CD4-positive, CD25-positive, alpha-beta regulatory T cell (primary cell): ENCODE measurements around the gene CFD. TPM values are rescaled to one million over a fixed set of nuclear protein-coding genes. Genes with fewer than 3 reads are reported as not detected.

Experiments
- ATAC-seq, 2 donors: fragments of 150-1000 bp; cut with Tn5 transposase; one replicate each; pipeline ENCODE4 v1.10.0; 2021; ENCODE audit warnings: low read depth in 2 of 2, moderate number of reproducible peaks in 2 of 2, moderate library complexity in 1 of 2
- DNase-seq, 3 donors: peaks; one replicate each; pipeline versions ENCODE4 v3.0.0 to v3.0.0-alpha.2; 2012 to 2022; ENCODE audit warnings: mixed read lengths in 1 of 3
- H3K27ac ChIP-seq: one replicate; pipeline ENCODE4 v1.7.0; 2013; ENCODE audit warnings: mild to moderate bottlenecking, low read length; ENCODE audit not compliant: insufficient read depth, poor library complexity, severe bottlenecking
- H3K27me3 ChIP-seq: one replicate; pipeline ENCODE4 v1.7.0; 2013; ENCODE audit warnings: low read length; ENCODE audit not compliant: control insufficient read depth, insufficient read depth
- H3K36me3 ChIP-seq: one replicate; pipeline ENCODE4 v1.7.0; 2013; ENCODE audit warnings: mild to moderate bottlenecking, low read length, moderate library complexity; ENCODE audit not compliant: control insufficient read depth, insufficient read depth
- H3K4me1 ChIP-seq: 2 replicates; pipeline ENCODE4 v1.7.0; 2013; ENCODE audit warnings: mild to moderate bottlenecking, low read length; ENCODE audit not compliant: insufficient read depth, control insufficient read depth, poor library complexity, severe bottlenecking
- H3K4me3 ChIP-seq: one replicate; pipeline ENCODE4 v1.7.0; 2013; ENCODE audit warnings: low read depth, mild to moderate bottlenecking, low read length, moderate library complexity
- H3K9me3 ChIP-seq, 2 experiments: 1 replicate in 1 of 2; 2 replicates in 1 of 2; pipeline ENCODE4 v1.7.0; 2013; ENCODE audit warnings: low read length in 2 of 2, mild to moderate bottlenecking in 1 of 2, moderate library complexity in 1 of 2; ENCODE audit not compliant: control insufficient read depth in 2 of 2
- H3K27ac Mint-ChIP-seq, 3 donors: one replicate each; pipeline ENCODE4 v1.8.0; 2020 to 2022; ENCODE audit warnings: mild to moderate bottlenecking in 3 of 3, mixed read lengths in 3 of 3, moderate library complexity in 2 of 3
- H3K27me3 Mint-ChIP-seq: one replicate; pipeline ENCODE4 v1.8.0; 2022; ENCODE audit warnings: mild to moderate bottlenecking, mixed read lengths
- H3K36me3 Mint-ChIP-seq: one replicate; pipeline ENCODE4 v1.8.0; 2020; ENCODE audit warnings: mixed read lengths
- H3K4me1 Mint-ChIP-seq, 4 donors: one replicate each; pipeline ENCODE4 v1.8.0; 2020 to 2022; ENCODE audit warnings: mixed read lengths in 4 of 4, mild to moderate bottlenecking in 1 of 4
- H3K4me3 Mint-ChIP-seq, 4 donors: one replicate each; pipeline ENCODE4 v1.8.0; 2020 to 2022; ENCODE audit warnings: mild to moderate bottlenecking in 4 of 4, mixed read lengths in 4 of 4, moderate library complexity in 3 of 4
- H3K9me3 Mint-ChIP-seq, 7 donors: one replicate each; pipeline ENCODE4 v1.8.0; 2020 to 2022; ENCODE audit warnings: mixed read lengths in 7 of 7, mild to moderate bottlenecking in 3 of 7, moderate library complexity in 2 of 7
- polyA plus RNA-seq, 4 donors: library from polyadenylated mRNA; unstranded; fragments of 300-500 nt; fragmentation: Illumina TruSeq; gene quantifications; one replicate each; pipeline ENCODE4 v1.2.3, GENCODE V29; 2021
- total RNA-seq: library from RNA; stranded (reverse); gene quantifications from one replicate; pipeline ENCODE4 v1.2.3, GENCODE V29; 2022

CFD gene
- total and polyA plus RNA-seq, 5 donors from 2014 or later, result 1.9 to 6.4 (median 2.0) TPM

- ATAC-seq (no peak), DNase-seq (no peak)
- H3K36me3 Mint-ChIP-seq, result peaks cover 4% of the 10 kb centered on the region
- no peaks in the 10 kb centered on the region for H3K9me3 Mint-ChIP-seq
- no peaks in the 10 kb centered on the region for H3K4me1 ChIP-seq
- H3K27me3 Mint-ChIP-seq, result no peaks in the 10 kb centered on the region
- H3K9me3 ChIP-seq, result no peaks in the 10 kb centered on the region
- H3K27me3 ChIP-seq, result no peaks in the 10 kb centered on the region
- peak overlapping the region in 1 of 3 donors; percentile 86 for H3K27ac Mint-ChIP-seq
- H3K4me3 ChIP-seq, result no peak overlapping the region
- peaks cover 42% of the 10 kb centered on the region for H3K36me3 ChIP-seq
- peaks cover 0 to 3% (median 0%) of the 10 kb centered on the region in 4 donors for H3K4me1 Mint-ChIP-seq
- no peak overlapping the region for H3K27ac ChIP-seq
- H3K4me3 Mint-ChIP-seq, result no peak overlapping the region
Observed at GRCh38 chr19:879711-880438, 20.4 kb downstream of the CFD start.

GRCh38 chr19:881385-882071, 22.1 kb downstream of the CFD start:
- H3K9me3 ChIP-seq, result no peaks in the 10 kb centered on the region
- no peaks in the 10 kb centered on the region for H3K27me3 ChIP-seq
- Mint-ChIP-seq H3K9me3 (no peaks in the 10 kb centered on the region), H3K4me3 (no peak overlapping the region), H3K27ac (no peak overlapping the region), H3K4me1 (peaks cover 0 to 2% (median 0%) of the 10 kb centered on the region in 4 donors), H3K36me3 (no peaks in the 10 kb centered on the region), H3K27me3 (no peaks in the 10 kb centered on the region)
- ATAC-seq (no peak), DNase-seq (no peak)
- H3K4me1 ChIP-seq, result no peaks in the 10 kb centered on the region
- peaks cover 45% of the 10 kb centered on the region for H3K36me3 ChIP-seq
- H3K27ac ChIP-seq, result no peak overlapping the region
- H3K4me3 ChIP-seq, result no peak overlapping the region

GRCh38 chr19:882871-883497, 23.5 kb downstream of the CFD start:
- Mint-ChIP-seq H3K27me3 (no peaks in the 10 kb centered on the region), H3K9me3 (no peaks in the 10 kb centered on the region), H3K27ac (no peak overlapping the region), H3K4me1 (peaks cover 0 to 8% (median 0%) of the 10 kb centered on the region in 4 donors), H3K4me3 (no peak overlapping the region), H3K36me3 (no peaks in the 10 kb centered on the region)
- Histone ChIP-seq H3K9me3 (no peaks in the 10 kb centered on the region), H3K27me3 (no peaks in the 10 kb centered on the region), H3K4me1 (no peaks in the 10 kb centered on the region), H3K27ac (no peak overlapping the region), H3K4me3 (no peak overlapping the region), H3K36me3 (peaks cover 51% of the 10 kb centered on the region)
- no peak for ATAC-seq
- DNase-seq, result no peak

GRCh38 chr19:883661-884211, 24.3 kb downstream of the CFD start:
- H3K36me3 ChIP-seq, result peaks cover 54% of the 10 kb centered on the region
- H3K9me3 ChIP-seq, result no peaks in the 10 kb centered on the region
- peaks cover 0 to 13% (median 0%) of the 10 kb centered on the region in 4 donors for H3K4me1 Mint-ChIP-seq
- H3K27me3 Mint-ChIP-seq, result no peaks in the 10 kb centered on the region
- no peak overlapping the region for H3K27ac ChIP-seq
- no peak overlapping the region for H3K27ac Mint-ChIP-seq
- H3K27me3 ChIP-seq, result no peaks in the 10 kb centered on the region
- H3K4me1 ChIP-seq, result no peaks in the 10 kb centered on the region
- ATAC-seq (no peak), DNase-seq (no peak)
- H3K9me3 Mint-ChIP-seq, result no peaks in the 10 kb centered on the region
- no peaks in the 10 kb centered on the region for H3K36me3 Mint-ChIP-seq
- H3K4me3 ChIP-seq, result no peak overlapping the region
- H3K4me3 Mint-ChIP-seq, result no peak overlapping the region

- Mint-ChIP-seq H3K27me3 (no peaks in the 10 kb centered on the region), H3K27ac (no peak overlapping the region), H3K36me3 (no peaks in the 10 kb centered on the region), H3K4me1 (peaks cover 0 to 22% (median 0%) of the 10 kb centered on the region in 4 donors), H3K4me3 (no peak overlapping the region), H3K9me3 (no peaks in the 10 kb centered on the region)
- no peaks in the 10 kb centered on the region for H3K27me3 ChIP-seq
- no peak for DNase-seq
- H3K4me3 ChIP-seq, result no peak overlapping the region
- no peaks in the 10 kb centered on the region for H3K9me3 ChIP-seq
- H3K27ac ChIP-seq, result no peak overlapping the region
- no peaks in the 10 kb centered on the region for H3K4me1 ChIP-seq
- ATAC-seq, result no peak
- peaks cover 60% of the 10 kb centered on the region for H3K36me3 ChIP-seq
Observed at GRCh38 chr19:884420-885211, 25.2 kb downstream of the CFD start.

- no peaks in the 10 kb centered on the region for H3K9me3 Mint-ChIP-seq
- peaks cover 2% of the 10 kb centered on the region for H3K4me1 ChIP-seq
- no peak overlapping the region for H3K27ac Mint-ChIP-seq
- H3K9me3 ChIP-seq, result no peaks in the 10 kb centered on the region
- DNase-seq (no peak), ATAC-seq (no peak)
- H3K27me3 ChIP-seq, result no peaks in the 10 kb centered on the region
- no peaks in the 10 kb centered on the region for H3K27me3 Mint-ChIP-seq
- no peaks in the 10 kb centered on the region for H3K36me3 Mint-ChIP-seq
- no peak overlapping the region for H3K27ac ChIP-seq
- H3K4me3 Mint-ChIP-seq, result no peak overlapping the region
- H3K4me1 Mint-ChIP-seq, result peaks cover 0 to 32% (median 2%) of the 10 kb centered on the region in 4 donors
- peaks cover 68% of the 10 kb centered on the region for H3K36me3 ChIP-seq
- H3K4me3 ChIP-seq, result no peak overlapping the region
Observed at GRCh38 chr19:885536-886224, 26.2 kb downstream of the CFD start.

GRCh38 chr19:887072-887471, 27.6 kb downstream of the CFD start:
- peaks cover 7% of the 10 kb centered on the region for H3K4me1 ChIP-seq
- Mint-ChIP-seq H3K9me3 (no peaks in the 10 kb centered on the region), H3K4me1 (peaks cover 0 to 37% (median 4%) of the 10 kb centered on the region in 4 donors), H3K27ac (no peak overlapping the region), H3K36me3 (no peaks in the 10 kb centered on the region), H3K4me3 (no peak overlapping the region), H3K27me3 (no peaks in the 10 kb centered on the region)
- no peaks in the 10 kb centered on the region for H3K27me3 ChIP-seq
- no peak overlapping the region for H3K4me3 ChIP-seq
- no peak overlapping the region for H3K27ac ChIP-seq
- H3K9me3 ChIP-seq, result no peaks in the 10 kb centered on the region
- DNase-seq, result no peak
- H3K36me3 ChIP-seq, result peaks cover 55% of the 10 kb centered on the region
- ATAC-seq, result no peak
